ENCODE measurements around the gene RNF217.

Gene RNF217

DNA sequence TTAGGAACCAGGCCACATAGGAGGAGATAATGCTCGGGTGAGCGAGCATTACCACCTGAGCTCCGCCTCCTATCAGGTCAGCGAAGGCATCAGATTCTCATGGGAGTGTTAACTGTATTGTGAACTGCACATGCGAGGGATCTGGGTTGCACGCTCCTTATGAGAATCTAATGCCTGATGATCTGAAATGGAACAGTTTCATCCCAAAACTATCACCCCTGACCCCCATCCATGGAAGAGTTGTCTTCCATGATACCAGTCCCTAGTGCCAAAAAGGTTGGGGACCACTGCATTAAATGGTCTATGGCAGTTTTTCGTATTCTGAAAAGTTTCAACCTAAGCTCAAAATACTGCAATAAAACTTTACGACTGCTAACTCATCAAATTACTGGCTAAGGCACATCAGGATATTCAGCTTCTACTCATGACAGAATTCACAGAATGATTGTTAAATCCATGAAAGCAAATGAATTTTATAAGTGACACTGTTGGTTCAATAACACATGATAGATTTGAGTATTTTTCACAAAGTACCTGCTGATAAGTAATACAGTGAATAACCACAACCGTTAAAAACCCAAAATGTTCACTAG lies 25.9 kb downstream of the RNF217 start:
- in situ Hi-C loops (cut with MboI; ENCODE audit: low sequenced_read_pairs), result no loop called here

DNA sequence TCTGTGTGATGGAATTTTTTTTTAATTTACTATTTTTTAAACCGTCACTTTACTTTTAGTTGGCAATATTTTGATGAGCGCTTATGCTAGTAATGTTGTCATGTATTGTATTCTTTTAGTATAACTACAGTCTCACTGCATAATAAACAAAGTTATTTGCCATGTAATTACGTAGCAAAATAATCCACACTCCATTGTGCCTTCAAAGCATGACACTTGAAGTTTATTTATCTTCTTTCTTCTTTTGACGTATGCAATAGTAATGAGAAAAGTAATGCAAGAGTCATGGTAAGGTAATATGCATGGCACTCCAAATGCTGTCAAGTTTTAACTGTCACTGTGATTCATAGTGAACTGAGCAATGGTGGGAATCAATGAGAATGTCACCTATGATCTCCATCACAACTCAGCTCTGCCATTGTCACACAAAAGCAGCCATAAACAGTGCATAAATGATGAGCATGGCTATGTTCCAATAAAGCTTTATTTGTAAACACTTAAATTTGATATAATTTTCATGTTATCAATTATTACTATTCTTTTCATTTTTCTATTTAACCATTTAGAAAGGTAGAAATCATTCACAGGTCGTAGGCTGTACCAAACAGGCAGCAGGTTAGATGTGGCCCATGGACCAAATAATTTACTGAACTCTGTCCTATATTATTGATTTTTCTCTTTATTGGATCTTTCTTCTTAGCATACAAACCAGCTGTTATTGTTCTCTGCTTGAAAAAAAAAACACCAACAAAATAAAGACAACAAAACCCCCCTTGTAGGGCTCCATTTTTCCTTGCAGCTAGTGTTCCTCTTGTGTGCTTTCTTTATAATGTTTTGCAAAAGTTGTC lies 27.1 kb downstream of the RNF217 start:
- in situ Hi-C loops (cut with MboI; ENCODE audit: low sequenced_read_pairs), result no loop called here

DNA sequence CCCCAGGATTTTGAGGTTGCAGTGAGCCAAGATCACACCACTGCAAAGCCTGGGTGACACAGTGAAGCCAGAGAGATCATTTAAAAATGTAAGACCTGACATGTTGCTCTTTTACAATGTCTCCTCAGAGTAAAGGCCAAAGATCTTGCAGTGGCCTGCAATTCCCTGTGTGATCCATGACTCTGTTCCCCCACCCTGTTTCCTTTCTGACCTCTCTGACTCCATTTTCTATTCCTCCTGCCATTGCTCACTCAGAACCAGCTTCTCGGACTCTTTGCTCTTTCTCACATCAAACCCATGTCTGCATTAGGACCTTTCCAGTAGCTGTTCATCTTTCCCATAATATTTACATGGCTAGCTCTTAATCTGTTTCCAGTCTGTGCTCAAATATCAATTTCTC lies 28.8 kb downstream of the RNF217 start:
- in situ Hi-C loops (cut with MboI; ENCODE audit: low sequenced_read_pairs), result no loop called here

DNA sequence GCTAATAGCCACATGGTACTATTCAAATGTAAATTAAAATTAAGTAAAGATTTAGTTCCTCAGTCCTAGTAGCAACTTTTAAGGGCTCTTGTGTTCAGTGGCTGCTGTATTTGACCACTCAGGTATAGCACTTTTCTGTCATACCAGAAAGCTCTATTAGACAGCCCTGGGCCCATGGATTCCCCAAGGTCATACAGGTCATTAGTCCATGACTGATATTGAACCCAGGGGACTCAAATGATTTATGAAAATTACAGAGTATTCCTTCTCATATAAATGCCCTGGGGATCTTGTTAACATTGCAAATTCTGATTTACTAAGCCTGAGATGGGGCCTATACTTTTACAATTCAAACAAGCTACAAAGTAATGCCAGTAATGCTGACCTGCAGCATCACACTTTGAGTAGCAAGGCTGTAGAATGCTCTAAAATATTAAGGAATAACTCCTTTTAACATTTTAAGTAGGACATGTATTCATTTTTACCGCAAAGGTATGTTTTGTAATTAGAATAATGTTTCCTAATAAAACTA lies 29.6 kb downstream of the RNF217 start:
- in situ Hi-C loops (cut with MboI; ENCODE audit: low sequenced_read_pairs), result no loop called here

DNA sequence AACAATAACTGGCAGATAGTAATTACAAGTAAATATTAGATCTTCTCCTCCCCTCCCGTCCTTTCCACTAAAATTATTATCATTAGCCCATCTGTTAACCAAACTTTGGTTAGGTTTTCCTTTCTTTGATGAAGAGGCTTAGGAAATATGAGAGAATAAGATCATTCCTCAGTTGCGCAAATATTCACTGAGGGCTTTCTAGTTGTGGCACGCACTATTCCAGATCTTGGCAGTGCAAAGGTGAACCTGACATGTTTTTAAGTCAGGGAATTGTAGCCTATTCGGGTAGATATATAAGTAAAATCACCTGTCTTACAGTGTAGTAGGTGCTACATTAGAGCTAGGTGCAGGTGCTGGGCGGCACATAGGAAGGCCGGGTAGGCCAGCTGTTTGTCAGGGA lies 31.1 kb downstream of the RNF217 start:
- in situ Hi-C loops (cut with MboI; ENCODE audit: low sequenced_read_pairs), result no loop called here

DNA sequence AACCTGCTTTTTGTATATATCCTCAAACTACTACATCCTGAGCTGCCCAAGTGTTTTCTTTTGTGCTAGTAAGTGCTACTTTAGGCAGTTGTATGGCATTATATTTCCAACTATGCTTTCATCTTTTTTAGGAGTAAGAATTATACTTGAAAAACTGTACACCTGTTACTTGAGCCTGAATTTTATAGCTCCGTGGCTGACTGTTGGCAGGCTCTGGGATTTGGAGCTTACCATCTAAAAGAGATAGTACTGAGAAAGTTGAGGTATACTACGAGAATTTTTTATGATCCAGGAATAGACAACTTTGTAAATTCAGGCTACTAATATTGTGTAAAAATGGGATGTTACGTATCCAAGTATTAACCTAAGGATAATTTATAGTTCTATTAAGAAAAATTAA lies 32.4 kb downstream of the RNF217 start:
- in situ Hi-C loops (cut with MboI; ENCODE audit: low sequenced_read_pairs), result no loop called here

DNA sequence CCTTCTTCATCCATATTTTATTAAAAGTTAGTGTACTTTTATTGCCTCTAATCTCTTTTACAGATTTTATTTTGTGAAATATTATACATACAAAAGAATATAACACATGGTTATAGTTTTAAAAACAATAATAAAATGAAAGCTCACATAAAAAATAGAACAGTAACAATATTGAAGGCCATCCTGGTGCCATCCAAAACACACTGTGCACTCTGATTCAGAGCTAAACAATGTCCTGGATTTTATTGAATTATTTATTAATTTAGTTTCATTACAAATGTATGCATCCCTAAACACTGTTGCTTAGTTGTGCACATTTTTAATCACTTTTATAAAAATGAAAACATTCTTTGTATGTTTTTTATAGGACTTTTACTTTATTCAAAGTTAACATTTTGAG lies 32.9 kb downstream of the RNF217 start:
- in situ Hi-C loops (cut with MboI; ENCODE audit: low sequenced_read_pairs), result no loop called here

DNA sequence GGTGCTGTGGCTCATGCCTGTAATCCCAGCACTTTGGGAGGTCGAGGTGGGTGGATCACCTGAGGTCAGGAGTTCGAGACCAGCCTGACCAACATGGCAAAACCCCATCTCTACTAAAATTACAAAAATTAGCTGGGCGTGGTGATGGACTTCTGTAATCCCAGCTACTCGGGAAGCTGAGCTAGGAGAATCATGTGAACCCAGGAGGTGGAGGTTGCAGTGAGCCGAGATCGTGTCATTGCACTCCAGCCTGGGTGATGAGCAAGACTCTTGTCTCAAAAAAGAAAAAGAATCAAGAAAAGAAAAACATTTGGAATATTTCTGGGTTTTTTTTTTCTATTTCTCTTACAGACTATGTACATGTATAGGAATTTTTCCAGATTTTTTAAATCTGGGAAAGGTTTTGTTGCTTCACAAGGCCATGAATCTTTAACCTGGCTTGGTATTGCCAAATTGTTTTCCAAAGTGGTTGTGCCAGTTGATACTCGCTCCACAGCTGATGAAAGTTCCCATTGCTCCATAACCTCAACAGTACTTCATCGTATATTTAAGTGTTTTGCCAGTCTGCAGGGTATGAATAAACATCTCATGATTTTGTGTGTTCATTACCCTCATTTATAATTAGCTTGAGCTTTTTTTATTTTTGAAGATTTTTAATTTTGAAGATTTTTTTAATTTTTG lies 33.5 kb downstream of the RNF217 start:
- in situ Hi-C loops (cut with MboI; ENCODE audit: low sequenced_read_pairs), result no loop called here

DNA sequence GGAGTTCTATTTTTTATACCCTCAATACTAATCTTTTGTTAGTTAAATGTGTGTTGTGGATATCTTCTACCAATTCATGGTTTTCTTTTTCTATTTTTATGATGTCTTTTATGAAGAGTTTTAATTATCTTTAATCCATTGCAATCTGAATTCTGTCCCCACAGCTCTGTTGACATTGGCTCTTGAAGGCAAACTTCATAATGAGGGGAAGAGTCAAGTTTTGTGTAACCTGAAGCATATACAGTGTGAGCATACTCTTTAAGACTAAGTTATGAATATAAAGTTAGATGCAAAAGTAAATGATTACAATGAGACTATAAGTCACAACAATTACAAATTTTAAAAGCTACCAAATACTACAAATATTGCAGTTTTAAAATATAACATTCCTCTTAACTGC lies 34.2 kb downstream of the RNF217 start:
- in situ Hi-C loops (cut with MboI; ENCODE audit: low sequenced_read_pairs), result no loop called here

DNA sequence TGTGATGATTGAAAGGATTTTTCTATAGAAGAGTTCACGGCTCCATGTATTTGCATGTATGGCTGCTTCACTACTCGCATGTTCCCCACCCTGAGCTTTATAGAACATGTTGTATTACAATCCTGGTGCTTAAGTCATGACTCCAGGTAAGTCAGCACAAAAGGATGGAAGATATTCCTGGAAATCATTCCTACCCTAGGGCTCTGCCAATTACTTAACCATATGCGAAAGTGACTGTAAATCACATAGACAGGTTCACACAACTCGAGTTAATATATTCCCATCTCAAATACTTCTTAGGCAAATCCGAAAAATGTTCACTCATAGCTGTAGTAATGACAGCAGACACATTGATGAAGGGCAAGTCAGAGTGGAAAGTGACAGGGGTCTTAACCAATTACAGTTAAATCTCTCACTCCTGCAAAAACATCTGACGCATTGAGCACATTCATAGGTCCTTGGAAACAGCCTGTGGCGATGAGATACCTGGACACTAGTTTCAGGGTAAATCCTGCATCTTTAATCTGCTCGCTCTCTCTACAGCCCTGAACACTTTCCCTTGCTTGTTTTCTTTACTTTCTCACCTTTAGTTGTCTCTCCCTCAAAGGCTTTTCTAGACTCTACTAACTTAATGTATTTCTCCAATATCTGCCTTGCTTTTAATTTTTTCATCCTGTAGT lies 35.1 kb downstream of the RNF217 start:
- in situ Hi-C loops (cut with MboI; ENCODE audit: low sequenced_read_pairs), result no loop called here

DNA sequence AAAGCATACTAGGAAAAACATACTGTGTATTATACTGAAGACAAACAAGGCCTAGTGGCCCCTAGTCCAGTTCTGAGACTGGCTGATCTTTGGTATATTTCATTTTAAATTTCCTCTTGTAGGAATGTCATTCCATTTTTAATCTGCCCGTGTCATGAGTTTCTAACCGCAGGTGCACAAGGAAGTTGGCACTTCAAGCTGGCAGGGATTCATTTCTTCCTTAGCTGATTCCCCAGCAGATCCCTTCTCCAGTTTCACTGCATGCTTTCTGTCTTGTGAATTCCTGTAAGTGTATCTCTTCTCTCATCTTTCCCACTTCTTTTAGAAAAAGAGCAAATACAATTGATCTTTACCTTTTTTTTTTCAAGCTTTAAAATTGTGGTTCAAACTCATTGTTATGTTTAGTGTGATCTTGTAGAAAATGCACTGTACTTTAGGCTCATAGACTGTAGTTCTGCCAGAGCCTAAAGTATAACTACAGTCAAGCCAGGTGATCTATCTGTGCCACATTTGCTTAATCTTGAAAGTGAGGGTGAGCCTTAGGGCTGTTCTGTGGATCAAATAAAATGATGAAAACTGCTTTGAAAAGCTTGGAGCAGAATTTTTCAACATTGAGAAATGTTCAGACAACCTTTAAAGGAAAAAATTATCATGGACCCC lies 37.0 kb downstream of the RNF217 start:
- in situ Hi-C loops (cut with MboI; ENCODE audit: low sequenced_read_pairs), result no loop called here

DNA sequence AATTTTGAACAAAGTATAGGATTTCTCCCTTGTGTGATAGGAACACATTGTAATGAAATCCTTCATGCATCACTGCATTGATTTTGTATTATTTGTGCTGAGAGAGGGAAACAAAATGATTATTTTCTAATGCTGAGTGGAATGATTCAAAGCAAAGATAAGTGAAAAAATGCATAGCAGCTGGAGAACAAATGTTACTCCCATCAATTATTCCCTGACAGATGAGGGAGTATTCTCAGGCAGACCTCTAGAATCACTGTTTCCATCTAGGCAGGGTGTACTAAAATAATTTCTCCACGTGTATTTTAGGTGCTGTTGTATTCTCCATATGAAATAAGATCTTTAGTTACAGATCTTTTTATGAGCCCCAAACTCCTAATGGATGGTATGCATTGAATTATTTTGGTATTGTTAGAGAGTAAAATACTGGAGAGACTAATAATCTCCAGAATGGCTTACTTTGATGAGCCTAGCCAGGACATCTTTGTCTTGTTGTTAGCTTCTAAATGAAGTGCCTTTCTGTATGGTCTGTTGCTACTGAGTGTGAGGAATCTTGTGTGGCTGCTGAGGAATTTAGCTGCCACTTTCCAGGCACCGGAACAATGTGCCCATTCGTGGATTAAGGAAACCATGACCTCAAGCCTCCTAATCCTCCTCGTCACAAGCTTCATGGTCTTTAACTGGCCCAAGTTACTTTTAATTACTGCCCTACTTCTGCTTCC lies 39.6 kb downstream of the RNF217 start:
- in situ Hi-C loops (cut with MboI; ENCODE audit: low sequenced_read_pairs), result no loop called here

DNA sequence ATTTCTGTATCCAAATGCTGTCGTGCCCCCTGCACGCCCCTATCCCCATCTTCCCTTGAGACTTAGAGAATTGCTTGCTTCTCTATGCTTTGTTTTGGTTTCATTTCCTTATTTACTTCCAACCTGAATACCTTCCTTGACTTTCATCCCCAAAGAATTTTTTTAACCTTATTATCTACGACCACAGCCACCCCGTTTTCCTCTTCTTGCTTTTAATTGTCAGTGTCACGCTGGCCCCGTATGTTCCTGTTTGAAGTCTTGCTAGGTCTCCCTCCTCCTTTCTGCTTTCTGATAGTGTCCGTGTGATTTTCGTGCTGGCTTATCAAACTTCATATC lies 40.1 kb downstream of the RNF217 start:
- in situ Hi-C loops (cut with MboI; ENCODE audit: low sequenced_read_pairs), result no loop called here

DNA sequence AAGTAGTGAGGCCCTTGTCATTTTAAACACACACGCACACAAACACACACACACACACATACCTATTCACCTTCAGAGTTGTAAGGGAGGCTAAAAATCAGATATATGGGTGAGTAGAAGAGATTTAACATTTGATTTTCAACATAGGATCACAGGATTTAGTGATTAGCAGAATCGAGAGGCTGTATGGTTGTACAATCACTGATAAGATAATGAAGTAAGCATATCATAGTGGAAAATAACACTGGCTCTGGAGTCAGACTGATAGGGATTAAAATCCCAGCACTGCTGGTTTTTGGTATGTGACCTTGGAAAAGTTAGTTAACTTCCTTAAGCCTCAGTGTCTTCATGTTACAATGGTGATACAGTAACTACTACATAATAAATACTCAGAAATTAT lies 40.8 kb downstream of the RNF217 start:
- in situ Hi-C loops (cut with MboI; ENCODE audit: low sequenced_read_pairs), result no loop called here

DNA sequence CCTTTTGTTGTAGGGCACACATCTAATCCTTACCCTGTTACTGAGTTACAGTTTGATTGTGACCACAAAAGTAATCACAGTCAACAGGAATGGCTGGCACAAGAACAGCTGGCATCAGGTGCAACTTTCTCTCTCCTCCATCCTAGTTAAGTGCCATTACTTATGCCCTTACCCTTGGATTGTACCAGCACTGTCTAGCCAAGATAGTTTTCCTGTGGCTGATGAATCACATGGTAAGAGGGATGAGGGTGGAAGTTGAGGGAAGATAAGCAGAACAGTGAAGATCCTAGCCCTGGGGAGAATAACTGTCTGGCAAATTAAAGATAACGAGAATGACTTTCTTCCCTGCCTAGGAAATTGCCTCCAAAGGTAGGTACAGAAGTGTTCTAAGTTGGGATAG lies 42.0 kb downstream of the RNF217 start:
- in situ Hi-C loops (cut with MboI; ENCODE audit: low sequenced_read_pairs), result no loop called here

DNA sequence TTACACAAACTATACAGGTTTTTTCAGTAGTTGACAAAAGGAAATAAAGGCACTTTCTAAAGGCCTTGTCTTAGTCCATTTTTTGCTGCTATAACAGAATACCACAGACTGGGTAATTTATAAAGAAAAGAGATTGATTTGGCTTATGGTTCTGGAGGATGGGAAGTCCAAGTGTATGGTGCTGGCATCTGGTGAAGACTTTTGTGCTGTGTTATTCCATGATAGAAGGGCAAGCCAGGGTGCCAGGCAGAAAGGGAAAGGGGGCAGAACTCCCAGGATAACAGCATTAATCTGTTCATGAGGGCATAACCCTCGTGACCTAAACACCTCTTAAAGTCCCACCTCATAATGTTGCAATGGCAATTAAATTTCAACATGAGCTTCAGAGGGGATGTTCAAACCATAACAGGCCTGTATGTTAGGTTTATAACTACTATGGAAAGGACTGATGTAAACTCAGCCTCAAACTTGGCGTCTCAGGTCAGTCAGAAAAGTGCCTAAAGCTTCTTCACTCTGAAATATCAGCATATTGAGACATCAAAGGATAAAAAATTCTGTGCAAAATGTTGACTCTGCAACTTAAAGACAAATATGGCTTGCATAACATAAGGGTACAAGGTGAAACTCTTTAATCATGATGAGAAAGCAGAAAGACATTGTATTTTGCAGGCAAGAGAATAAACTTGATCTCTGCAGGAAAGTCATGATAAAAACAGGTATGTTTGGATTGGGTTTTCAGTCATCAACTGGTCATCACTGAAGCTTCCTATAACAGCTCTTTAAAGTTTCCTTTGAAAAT lies 42.8 kb downstream of the RNF217 start:
- in situ Hi-C loops (cut with MboI; ENCODE audit: low sequenced_read_pairs), result no loop called here

DNA sequence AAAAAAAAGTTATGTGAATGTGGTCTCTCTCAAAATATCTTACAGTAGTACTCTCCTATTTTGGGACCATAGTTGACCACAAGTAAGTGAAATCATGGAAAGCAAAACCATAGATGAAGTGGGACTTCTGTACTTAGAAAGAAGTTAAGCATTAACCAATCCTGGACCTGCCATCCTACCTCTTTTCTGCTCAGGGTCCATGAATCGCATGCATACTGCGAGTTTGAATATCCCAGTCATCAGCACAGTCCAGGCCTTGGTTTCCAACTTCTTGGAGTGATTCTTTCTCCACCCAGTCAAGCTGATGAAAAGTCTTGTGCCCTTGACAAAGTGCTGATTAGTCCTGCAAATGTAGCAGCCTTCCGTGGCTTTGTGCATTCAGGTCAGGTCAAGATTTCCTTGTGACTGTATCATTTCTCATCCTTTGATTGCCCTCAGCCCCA lies 46.0 kb downstream of the RNF217 start:
- in situ Hi-C loops (cut with MboI; ENCODE audit: low sequenced_read_pairs), result no loop called here

DNA sequence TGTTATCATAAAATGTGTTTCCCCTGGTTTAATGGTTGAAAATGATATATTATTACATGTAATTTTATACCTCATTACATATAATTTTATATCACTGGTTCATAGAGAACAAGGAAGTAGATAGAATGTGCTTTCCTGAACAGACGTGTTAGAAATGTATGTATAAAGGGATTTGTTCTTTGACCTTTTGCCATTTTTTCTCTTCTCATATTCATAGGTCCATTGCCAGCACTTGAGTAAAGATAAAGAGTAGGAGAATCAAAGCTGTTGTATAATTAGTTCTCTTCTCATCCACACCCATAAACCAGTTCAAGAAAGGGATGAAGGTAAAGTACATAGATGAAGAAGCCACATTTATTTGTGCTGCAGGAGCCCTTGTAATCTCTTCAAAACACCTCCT lies 46.7 kb downstream of the RNF217 start:
- in situ Hi-C loops (cut with MboI; ENCODE audit: low sequenced_read_pairs), result no loop called here

DNA sequence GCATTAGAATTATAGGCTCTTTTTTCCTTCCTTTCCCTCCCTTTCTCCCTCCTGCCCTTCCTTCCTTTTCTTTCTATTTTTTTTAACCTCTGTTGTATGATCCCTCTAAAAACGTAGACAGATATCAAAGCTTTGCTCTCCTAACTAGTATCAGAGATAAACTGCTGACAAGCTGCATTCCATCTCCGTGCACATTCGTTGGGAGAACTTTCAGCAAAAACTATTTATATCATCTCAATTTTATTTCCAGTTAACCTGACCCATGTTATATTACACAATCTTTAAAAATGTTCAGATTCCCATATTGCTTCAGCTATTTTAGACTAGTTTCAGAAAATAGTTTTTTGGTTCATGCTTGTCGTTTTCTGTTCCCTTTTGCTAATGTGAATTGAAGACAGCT lies 47.3 kb downstream of the RNF217 start:
- in situ Hi-C loops (cut with MboI; ENCODE audit: low sequenced_read_pairs), result no loop called here
